ENCODE data around the gene CAPN12. TPM values are rescaled to one million over a fixed set of nuclear protein-coding genes. Genes with fewer than 3 reads are reported as not detected.

The CAPN12 gene
- total and polyA plus RNA-seq, 10 of the 15 experiments (the other 5 are each of a cell fraction or from before 2014, with no cell fraction given) = 0.64 to 4.6 (median 2.0) TPM

- no peaks in the 10 kb centered on the region for H4K20me1 ChIP-seq (ENCODE audit: control insufficient read depth, insufficient read depth)
- H3K27ac ChIP-seq (ENCODE audit: control insufficient read depth, insufficient read depth) = no peak overlapping the region
- no peaks in the 10 kb centered on the region for H3K27me3 ChIP-seq (replicated peaks in 1 of 2; ENCODE audit: control insufficient read depth in 2 of 2, insufficient read depth in 2 of 2, low read length in 1 of 2)
- no peak overlapping the region for H2AFZ ChIP-seq (ENCODE audit: control insufficient read depth, low read depth, low read length)
- H3K36me3 ChIP-seq (ENCODE audit: control insufficient read depth in 2 of 2, insufficient read depth in 2 of 2, low read length in 1 of 2) = no peaks in the 10 kb centered on the region
- no peaks in the 10 kb centered on the region for H3K9me3 ChIP-seq (replicated peaks; ENCODE audit: control insufficient read depth, insufficient read depth, low read length)
- no TSS peak for BruUV-seq (replicated peaks)
- ATAC-seq (no peak), DNase-seq (ENCODE audit: low read depth, low spot score) (no peak), FAIRE-seq (no peak)
- in situ Hi-C loops (cut with MboI) (no loop called here), intact Hi-C loops (cut with micrococcal nuclease; ENCODE audit: unreplicated experiment) (no loop called here)
- WGBS (ENCODE audit: insufficient coverage, insufficient replicate concordance, low lambda C conversion rate, missing lambda C conversion rate) = 47% methylated on average over 9 of the region's 9 CpGs
- no peaks in the 10 kb centered on the region; the same call in 1 of the 2 replicates for H3K79me2 ChIP-seq (ENCODE audit: control insufficient read depth, insufficient read depth, low read length)
- no peak overlapping the region for H3K4me2 ChIP-seq (ENCODE audit: control insufficient read depth, insufficient read depth)
- ChIA-PET RAD21 (ENCODE audit: unreplicated experiment) (no interaction called here), CTCF (interaction anchor here (1.5 kb wide), 1 partner anchor 29 kb away, joined by 4 read pairs; no protein-coding TSS in a partner anchor), POLR2A (interaction anchor here (0.7 kb wide), 1 partner anchor 21 kb away, joined by 4 read pairs; no protein-coding TSS in a partner anchor), SMC1A (ENCODE audit: uncharacterized antibody, unreplicated experiment) (no interaction called here)
- H3K4me1 ChIP-seq (ENCODE audit: control insufficient read depth, insufficient read depth, low read length) = peaks cover 4% of the 10 kb centered on the region
- H3K4me3 ChIP-seq = no peak overlapping the region
- TF ChIP-seq ATF3 (IDR thresholded peaks at IDR 0.05; ENCODE audit: borderline replicate concordance, extremely low read depth, low read depth, low read length) (no peak), NFYB (IDR thresholded peaks at IDR 0.05; ENCODE audit: insufficient read depth, low read depth, low read length) (no peak), ETV6 (conservative IDR thresholded peaks at IDR 0.05 in 1 of 2, IDR thresholded peaks at IDR 0.05 in 1 of 2; ENCODE audit: borderline replicate concordance in 1 of 2, low read depth in 1 of 2) (no peak), PKNOX1 (IDR thresholded peaks at IDR 0.05) (no peak)
- no peak overlapping the region for H3K9ac ChIP-seq (ENCODE audit: control insufficient read depth, insufficient read depth, low read length)
Observed at GRCh38 chr19:38740257-38740592, 4.0 kb downstream of the CAPN12 start.

All from GM12878 (cell line).